ENCODE measurements around the gene CNNM3. TPM values are rescaled to one million over a fixed set of nuclear protein-coding genes. Genes with fewer than 3 reads are reported as not detected.

CNNM3 gene
- total RNA-seq, 2 experiments from 2014 or later = 17.3 to 19.9 TPM

GRCh38 chr2:96872591-96873349, 56.7 kb downstream of the CNNM3 start:
- H3K27me3 Mint-ChIP-seq (ENCODE audit: low read depth) = peaks cover 6% of the 10 kb centered on the region
- intact Hi-C loops (cut with micrococcal nuclease) = no loop called here
- H3K9me3 Mint-ChIP-seq = no peaks in the 10 kb centered on the region
- peaks cover 45% of the 10 kb centered on the region for H3K4me1 Mint-ChIP-seq (ENCODE audit: low read depth)
- H3K4me3 Mint-ChIP-seq = no peak overlapping the region
- no peaks in the 10 kb centered on the region for H3K36me3 Mint-ChIP-seq (ENCODE audit: low read depth)
- CTCF ChIA-PET = interaction anchor here (0.6 to 1.1 kb wide), 4 partner anchors 10 to 110 kb away, joined by 3 read pairs; partner anchors contain the start of gene ANKRD39
- DNase-seq = peak; percentile 22
- H3K27ac Mint-ChIP-seq = no peak overlapping the region

- Mint-ChIP-seq H3K4me3 (no peak overlapping the region), H3K27me3 (ENCODE audit: low read depth) (peaks cover 6% of the 10 kb centered on the region), H3K27ac (peak overlapping the region; percentile 38), H3K9me3 (no peaks in the 10 kb centered on the region), H3K36me3 (ENCODE audit: low read depth) (no peaks in the 10 kb centered on the region), H3K4me1 (ENCODE audit: low read depth) (peaks cover 40% of the 10 kb centered on the region)
- no peak for DNase-seq
- CTCF ChIA-PET = interaction anchor here (0.6 to 1.7 kb wide), 4 partner anchors 16 to 83 kb away, joined by 3 to 6 read pairs (median 4); partner anchors contain the start of gene ANKRD39
- intact Hi-C loops (cut with micrococcal nuclease) = loop anchor here (2.0 kb wide), 1 partner anchor 39 kb away; no protein-coding TSS in a partner anchor
Measured at GRCh38 chr2:96873651-96874096, 57.6 kb downstream of the CNNM3 start.

DNA sequence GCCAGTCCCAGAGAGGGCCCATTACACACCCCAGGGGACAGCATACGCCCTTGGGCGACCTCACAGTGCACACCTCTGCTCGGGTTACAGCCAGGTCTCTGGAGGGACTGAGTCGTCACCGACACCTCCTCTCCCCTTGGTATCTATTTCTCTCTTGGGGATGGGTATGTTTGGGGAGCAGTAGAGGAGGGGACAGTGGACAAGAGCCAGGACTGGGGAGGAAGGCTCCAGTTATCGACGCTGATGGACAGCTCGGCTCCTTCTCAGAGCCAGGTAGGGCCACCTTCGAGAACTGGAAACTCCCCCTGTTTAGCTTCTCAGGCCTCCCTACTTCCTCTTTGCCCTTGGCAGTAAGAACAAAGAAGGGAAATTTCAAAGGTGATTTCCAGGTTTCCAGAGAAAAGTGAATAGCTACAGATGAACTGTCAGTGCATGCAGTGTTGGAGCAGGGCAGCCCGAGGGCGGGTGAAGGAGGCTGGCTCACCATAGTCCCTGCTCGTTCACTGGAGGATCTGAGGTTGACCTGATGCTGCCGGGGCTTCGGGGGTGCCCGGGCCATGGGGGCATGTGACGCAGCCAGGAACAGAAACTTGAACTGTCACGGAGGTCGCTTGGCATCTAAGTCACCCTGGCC, 58.2 kb downstream of the CNNM3 start:
- intact Hi-C loops (cut with micrococcal nuclease) = loop anchor here (2.0 kb wide), 1 partner anchor 38 kb away; no protein-coding TSS in a partner anchor
- CTCF ChIA-PET = interaction anchor here (0.6 to 2.1 kb wide), 5 partner anchors 16 to 82 kb away, joined by 3 to 11 read pairs (median 5); partner anchors contain the start of gene ANKRD39
- Mint-ChIP-seq H3K4me1 (ENCODE audit: low read depth) (peaks cover 40% of the 10 kb centered on the region), H3K27ac (peak overlapping the region; percentile 38), H3K4me3 (no peak overlapping the region), H3K36me3 (ENCODE audit: low read depth) (no peaks in the 10 kb centered on the region), H3K27me3 (ENCODE audit: low read depth) (peaks cover 6% of the 10 kb centered on the region), H3K9me3 (no peaks in the 10 kb centered on the region)
- DNase-seq = peak; percentile 43

- intact Hi-C loops (cut with micrococcal nuclease) = loop anchor here (2.0 kb wide), 1 partner anchor 37 kb away; no protein-coding TSS in a partner anchor
- Mint-ChIP-seq H3K4me3 (no peak overlapping the region), H3K9me3 (no peaks in the 10 kb centered on the region), H3K4me1 (ENCODE audit: low read depth) (peaks cover 38% of the 10 kb centered on the region), H3K27me3 (ENCODE audit: low read depth) (peaks cover 3% of the 10 kb centered on the region), H3K27ac (no peak overlapping the region), H3K36me3 (ENCODE audit: low read depth) (no peaks in the 10 kb centered on the region)
- CTCF ChIA-PET = interaction anchor here (1.1 to 2.1 kb wide), 3 partner anchors 18 to 75 kb away, joined by 3 to 11 read pairs (median 6); partner anchors contain the start of gene ANKRD39
- no peak for DNase-seq
Measured at GRCh38 chr2:96875498-96876268, 59.6 kb downstream of the CNNM3 start.

GRCh38 chr2:96876269-96877041, 60.4 kb downstream of the CNNM3 start:
- Mint-ChIP-seq H3K9me3 (no peaks in the 10 kb centered on the region), H3K27me3 (ENCODE audit: low read depth) (no peaks in the 10 kb centered on the region), H3K4me1 (ENCODE audit: low read depth) (peaks cover 35% of the 10 kb centered on the region), H3K4me3 (no peak overlapping the region), H3K36me3 (ENCODE audit: low read depth) (no peaks in the 10 kb centered on the region), H3K27ac (no peak overlapping the region)
- DNase-seq = no peak
- intact Hi-C loops (cut with micrococcal nuclease) = no loop called here
- CTCF ChIA-PET = interaction anchor here (2.1 kb wide), 1 partner anchor 74 kb away, joined by 11 read pairs; no protein-coding TSS in a partner anchor

GRCh38 chr2:96877042-96877451, 61.0 kb downstream of the CNNM3 start:
- DNase-seq = no peak
- Mint-ChIP-seq H3K9me3 (no peaks in the 10 kb centered on the region), H3K27me3 (ENCODE audit: low read depth) (no peaks in the 10 kb centered on the region), H3K4me1 (ENCODE audit: low read depth) (peaks cover 35% of the 10 kb centered on the region), H3K36me3 (ENCODE audit: low read depth) (no peaks in the 10 kb centered on the region), H3K27ac (no peak overlapping the region), H3K4me3 (no peak overlapping the region)
- intact Hi-C loops (cut with micrococcal nuclease) = no loop called here
- CTCF ChIA-PET = no interaction called here

DNA sequence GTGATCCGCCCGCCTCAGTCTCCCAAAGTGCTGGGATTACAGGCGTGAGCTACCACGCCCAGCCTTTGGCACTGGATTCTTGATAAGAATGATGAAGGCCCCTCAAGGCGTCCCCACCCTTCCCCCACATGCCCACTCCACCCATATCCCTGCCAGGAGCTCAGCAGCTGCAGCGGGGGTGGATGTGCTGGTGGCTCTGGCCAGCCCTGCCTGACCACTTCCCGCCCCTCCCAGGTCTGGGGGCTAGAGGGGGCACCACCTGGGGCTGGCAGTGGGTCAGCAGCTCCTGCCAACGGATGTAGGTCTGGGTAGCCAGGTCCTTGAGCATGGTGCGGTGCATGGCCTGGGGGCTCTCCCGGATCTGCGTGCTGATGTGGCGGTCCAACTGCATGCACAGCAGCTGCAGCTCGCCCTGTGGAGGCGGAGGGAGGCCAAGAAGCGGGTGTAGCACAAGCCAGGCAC, 61.6 kb downstream of the CNNM3 start:
- Mint-ChIP-seq H3K4me3 (no peak overlapping the region), H3K9me3 (no peaks in the 10 kb centered on the region), H3K36me3 (ENCODE audit: low read depth) (no peaks in the 10 kb centered on the region), H3K27ac (no peak overlapping the region), H3K27me3 (ENCODE audit: low read depth) (no peaks in the 10 kb centered on the region), H3K4me1 (ENCODE audit: low read depth) (peaks cover 29% of the 10 kb centered on the region)
- intact Hi-C loops (cut with micrococcal nuclease) = no loop called here
- DNase-seq = no peak
- CTCF ChIA-PET = no interaction called here

- peaks cover 24% of the 10 kb centered on the region for H3K4me1 Mint-ChIP-seq (ENCODE audit: low read depth)
- no peaks in the 10 kb centered on the region for H3K36me3 Mint-ChIP-seq (ENCODE audit: low read depth)
- H3K27me3 Mint-ChIP-seq (ENCODE audit: low read depth) = no peaks in the 10 kb centered on the region
- no peak overlapping the region for H3K27ac Mint-ChIP-seq
- no peak overlapping the region for H3K4me3 Mint-ChIP-seq
- DNase-seq = no peak
- H3K9me3 Mint-ChIP-seq = no peaks in the 10 kb centered on the region
- CTCF ChIA-PET = no interaction called here
- intact Hi-C loops (cut with micrococcal nuclease) = no loop called here
Measured at GRCh38 chr2:96878171-96878570, 62.1 kb downstream of the CNNM3 start.

DNA sequence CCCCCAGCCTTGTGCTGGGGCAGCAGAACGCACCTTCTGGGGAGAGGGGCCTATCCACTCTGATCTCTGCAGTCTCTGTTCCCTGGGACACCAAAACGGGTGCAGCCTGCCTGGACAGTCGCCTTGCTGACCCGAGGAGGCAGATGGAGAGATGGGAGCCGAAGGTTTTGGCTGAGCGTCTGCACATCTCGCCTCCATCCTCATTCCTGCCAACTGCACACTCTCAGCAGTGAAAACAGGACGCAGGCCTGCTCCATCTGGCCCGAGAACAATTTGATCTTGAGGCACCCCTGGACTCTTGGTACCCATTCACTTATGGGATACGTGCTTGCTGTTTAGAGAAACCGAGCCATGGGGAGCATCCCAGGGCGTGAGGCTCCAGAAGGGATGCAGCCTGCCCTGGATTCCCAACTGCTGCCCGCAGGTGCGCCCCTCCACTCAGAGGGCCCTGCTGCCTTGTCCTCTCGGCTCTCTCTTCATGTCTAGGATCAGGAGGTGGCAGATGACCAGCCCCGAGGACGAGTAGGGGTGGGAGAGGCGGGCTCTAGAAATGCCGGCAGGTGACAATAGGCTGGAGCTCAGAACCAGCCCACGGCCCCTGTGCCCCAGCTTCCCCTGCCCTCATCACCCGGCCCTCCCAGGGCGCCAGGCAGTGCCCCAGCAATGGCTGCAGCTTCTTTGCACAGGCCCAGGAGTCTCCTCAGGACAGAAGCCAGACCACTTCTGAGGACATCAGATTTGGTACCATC, 62.9 kb downstream of the CNNM3 start:
- intact Hi-C loops (cut with micrococcal nuclease) = no loop called here
- Mint-ChIP-seq H3K9me3 (no peaks in the 10 kb centered on the region), H3K27ac (no peak overlapping the region), H3K27me3 (ENCODE audit: low read depth) (no peaks in the 10 kb centered on the region), H3K4me1 (ENCODE audit: low read depth) (peaks cover 16% of the 10 kb centered on the region), H3K4me3 (no peak overlapping the region), H3K36me3 (ENCODE audit: low read depth) (no peaks in the 10 kb centered on the region)
- CTCF ChIA-PET = interaction anchor here (1.0 kb wide), 1 partner anchor 21 kb away, joined by 3 read pairs; the partner anchor contains the start of gene ANKRD39
- no peak for DNase-seq

GRCh38 chr2:96879545-96880040, 63.5 kb downstream of the CNNM3 start:
- Mint-ChIP-seq H3K27ac (no peak overlapping the region), H3K4me3 (no peak overlapping the region), H3K36me3 (ENCODE audit: low read depth) (no peaks in the 10 kb centered on the region), H3K27me3 (ENCODE audit: low read depth) (no peaks in the 10 kb centered on the region), H3K9me3 (no peaks in the 10 kb centered on the region), H3K4me1 (ENCODE audit: low read depth) (peaks cover 10% of the 10 kb centered on the region)
- intact Hi-C loops (cut with micrococcal nuclease) = no loop called here
- CTCF ChIA-PET = interaction anchor here (1.0 kb wide), 1 partner anchor 22 kb away, joined by 3 read pairs; the partner anchor contains the start of gene ANKRD39
- no peak for DNase-seq

- no peaks in the 10 kb centered on the region for H3K4me1 Mint-ChIP-seq (ENCODE audit: low read depth)
- CTCF ChIA-PET = interaction anchor here (0.7 kb wide), 1 partner anchor 9 kb away, joined by 3 read pairs; no protein-coding TSS in a partner anchor
- H3K27ac Mint-ChIP-seq = no peak overlapping the region
- H3K27me3 Mint-ChIP-seq (ENCODE audit: low read depth) = no peaks in the 10 kb centered on the region
- H3K36me3 Mint-ChIP-seq (ENCODE audit: low read depth) = no peaks in the 10 kb centered on the region
- no peak overlapping the region for H3K4me3 Mint-ChIP-seq
- DNase-seq = no peak
- intact Hi-C loops (cut with micrococcal nuclease) = no loop called here
- no peaks in the 10 kb centered on the region for H3K9me3 Mint-ChIP-seq
Measured at GRCh38 chr2:96880891-96881273, 64.8 kb downstream of the CNNM3 start.

Measured in activated naive CD4-positive, alpha-beta T cell treated with anti-CD3 and anti-CD28 coated beads for 36 hours (primary cell).